ENCODE measurements around the gene SCN11A. TPM values are rescaled to one million over a fixed set of nuclear protein-coding genes. Genes with fewer than 3 reads are reported as not detected.

The SCN11A gene
- total and polyA plus RNA-seq, 2 of the 13 experiments (the other 11 are each of a cell fraction or from before 2014, with no cell fraction given) = 0.02 to 0.11 TPM

DNA sequence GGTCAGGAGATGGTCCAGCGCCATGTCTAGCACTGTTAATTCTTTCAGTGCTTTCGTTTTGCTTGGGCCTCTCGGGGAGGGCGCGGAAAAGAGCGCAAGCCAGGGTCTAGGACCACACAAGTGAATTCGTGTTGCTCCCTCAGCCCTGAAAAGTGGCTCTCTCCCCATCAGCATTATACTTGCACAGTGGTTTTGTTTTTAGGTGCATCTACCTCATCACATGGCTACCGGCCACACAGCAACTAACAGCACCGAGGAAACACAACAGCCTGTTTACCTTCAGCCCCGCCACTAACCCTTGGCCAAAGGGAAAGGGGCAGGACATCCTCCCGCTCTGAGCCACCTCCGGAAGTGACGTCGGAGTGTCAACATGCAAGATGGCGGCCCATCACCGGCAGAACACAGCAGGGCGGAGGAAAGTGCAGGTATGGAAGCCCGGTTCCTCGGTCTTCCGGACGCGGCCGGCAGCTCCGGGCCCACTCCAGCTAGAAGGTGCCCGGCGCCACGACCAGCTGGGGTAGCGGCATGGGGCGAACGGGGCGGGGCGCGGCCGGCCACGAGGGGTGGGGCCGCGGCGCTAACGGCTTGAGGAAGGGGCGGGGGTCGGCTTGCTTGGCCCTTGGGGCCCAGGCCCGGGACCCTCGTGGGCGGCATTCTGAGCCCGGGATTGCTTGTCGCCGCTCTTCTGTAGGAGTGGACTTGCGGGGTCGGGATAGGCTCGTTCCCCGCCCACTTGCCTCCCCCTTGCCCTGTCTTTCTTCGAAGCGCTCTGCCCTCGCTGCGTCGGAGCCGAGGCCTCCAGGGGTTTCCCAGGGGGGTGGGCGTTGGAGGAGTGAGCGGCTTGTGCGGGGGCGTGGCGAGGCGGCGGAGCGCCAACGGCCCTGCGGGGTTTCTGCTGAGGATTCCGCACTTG lies at the start of gene SCN11A, which contains the start of gene WDR48 (continued):
- TF ChIP-seq, protein P1, sequence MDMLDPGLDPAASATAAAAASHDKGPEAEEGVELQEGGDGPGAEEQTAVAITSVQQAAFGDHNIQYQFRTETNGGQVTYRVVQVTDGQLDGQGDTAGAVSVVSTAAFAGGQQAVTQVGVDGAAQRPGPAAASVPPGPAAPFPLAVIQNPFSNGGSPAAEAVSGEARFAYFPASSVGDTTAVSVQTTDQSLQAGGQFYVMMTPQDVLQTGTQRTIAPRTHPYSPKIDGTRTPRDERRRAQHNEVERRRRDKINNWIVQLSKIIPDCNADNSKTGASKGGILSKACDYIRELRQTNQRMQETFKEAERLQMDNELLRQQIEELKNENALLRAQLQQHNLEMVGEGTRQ (IDR thresholded peaks at IDR 0.05; ENCODE audit: low read depth, low read length) = no peak
- TF ChIP-seq, protein P1 (CRISPR knock-in tag; IDR thresholded peaks at IDR 0.05; ENCODE audit: borderline replicate concordance) = no peak
- TF ChIP-seq, protein P2, sequence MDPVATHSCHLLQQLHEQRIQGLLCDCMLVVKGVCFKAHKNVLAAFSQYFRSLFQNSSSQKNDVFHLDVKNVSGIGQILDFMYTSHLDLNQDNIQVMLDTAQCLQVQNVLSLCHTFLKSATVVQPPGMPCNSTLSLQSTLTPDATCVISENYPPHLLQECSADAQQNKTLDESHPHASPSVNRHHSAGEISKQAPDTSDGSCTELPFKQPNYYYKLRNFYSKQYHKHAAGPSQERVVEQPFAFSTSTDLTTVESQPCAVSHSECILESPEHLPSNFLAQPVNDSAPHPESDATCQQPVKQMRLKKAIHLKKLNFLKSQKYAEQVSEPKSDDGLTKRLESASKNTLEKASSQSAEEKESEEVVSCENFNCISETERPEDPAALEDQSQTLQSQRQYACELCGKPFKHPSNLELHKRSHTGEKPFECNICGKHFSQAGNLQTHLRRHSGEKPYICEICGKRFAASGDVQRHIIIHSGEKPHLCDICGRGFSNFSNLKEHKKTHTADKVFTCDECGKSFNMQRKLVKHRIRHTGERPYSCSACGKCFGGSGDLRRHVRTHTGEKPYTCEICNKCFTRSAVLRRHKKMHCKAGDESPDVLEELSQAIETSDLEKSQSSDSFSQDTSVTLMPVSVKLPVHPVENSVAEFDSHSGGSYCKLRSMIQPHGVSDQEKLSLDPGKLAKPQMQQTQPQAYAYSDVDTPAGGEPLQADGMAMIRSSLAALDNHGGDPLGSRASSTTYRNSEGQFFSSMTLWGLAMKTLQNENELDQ (CRISPR knock-in tag; IDR thresholded peaks at IDR 0.05; ENCODE audit: borderline replicate concordance) = no peak
- TF ChIP-seq, protein P3, sequence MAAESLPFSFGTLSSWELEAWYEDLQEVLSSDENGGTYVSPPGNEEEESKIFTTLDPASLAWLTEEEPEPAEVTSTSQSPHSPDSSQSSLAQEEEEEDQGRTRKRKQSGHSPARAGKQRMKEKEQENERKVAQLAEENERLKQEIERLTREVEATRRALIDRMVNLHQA (CRISPR knock-in tag; IDR thresholded peaks at IDR 0.05) = no peak
- no peak for TF ChIP-seq SRF (IDR thresholded peaks at IDR 0.05; ENCODE audit: low read depth, low read length)
- peak; percentile 89; the same call in 1 of the 2 replicates for TF ChIP-seq ZNF713 (CRISPR knock-in tag; IDR thresholded peaks at IDR 0.05)
- TF ChIP-seq ZNF788 (CRISPR knock-in tag; IDR thresholded peaks at IDR 0.05; ENCODE audit: borderline replicate concordance) = peak; percentile 83; the same call in 1 of the 2 replicates
- TF ChIP-seq, protein P4, sequence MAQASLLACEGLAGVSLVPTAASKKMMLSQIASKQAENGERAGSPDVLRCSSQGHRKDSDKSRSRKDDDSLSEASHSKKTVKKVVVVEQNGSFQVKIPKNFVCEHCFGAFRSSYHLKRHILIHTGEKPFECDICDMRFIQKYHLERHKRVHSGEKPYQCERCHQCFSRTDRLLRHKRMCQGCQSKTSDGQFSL (CRISPR knock-in tag; IDR thresholded peaks at IDR 0.05) = peak; percentile 31; the same call in 1 of the 2 replicates
- no peak for TF ChIP-seq ZFP36 (IDR thresholded peaks at IDR 0.05; ENCODE audit: borderline replicate concordance, low read depth, low read length, partially characterized antibody)
- peak; percentile 41; the same call in 1 of the 2 replicates for TF ChIP-seq ZFP41 (CRISPR knock-in tag; IDR thresholded peaks at IDR 0.05; ENCODE audit: borderline replicate concordance)
- TF ChIP-seq, protein P5, sequence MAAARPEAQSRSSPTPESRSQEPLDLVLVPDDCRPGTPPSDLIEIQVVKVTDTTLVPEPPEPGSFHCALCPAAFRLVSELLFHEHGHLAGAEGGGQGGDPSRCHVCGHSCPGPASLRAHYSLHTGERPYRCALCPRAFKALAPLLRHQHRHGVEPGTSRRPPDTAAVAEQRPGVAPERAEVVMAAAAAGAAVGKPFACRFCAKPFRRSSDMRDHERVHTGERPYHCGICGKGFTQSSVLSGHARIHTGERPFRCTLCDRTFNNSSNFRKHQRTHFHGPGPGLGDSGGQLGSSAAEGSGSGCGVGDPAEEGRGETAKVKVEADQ (CRISPR knock-in tag; IDR thresholded peaks at IDR 0.05; ENCODE audit: borderline replicate concordance) = 0 out of 2 replicates have a peak, but pooled peaks have one; percentile 79
- TF ChIP-seq SRSF1 (optimal IDR thresholded peaks at IDR 0.05; ENCODE audit: low read depth, low read length) = peak; percentile 60
- TF ChIP-seq, protein P6, sequence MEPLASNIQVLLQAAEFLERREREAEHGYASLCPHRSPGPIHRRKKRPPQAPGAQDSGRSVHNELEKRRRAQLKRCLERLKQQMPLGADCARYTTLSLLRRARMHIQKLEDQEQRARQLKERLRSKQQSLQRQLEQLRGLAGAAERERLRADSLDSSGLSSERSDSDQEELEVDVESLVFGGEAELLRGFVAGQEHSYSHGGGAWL (CRISPR knock-in tag; IDR thresholded peaks at IDR 0.05) = 0 out of 2 replicates have a peak, but pooled peaks have one; percentile 38
- no peak for TF ChIP-seq PTBP1 (IDR thresholded peaks at IDR 0.05; ENCODE audit: low read depth, low read length, poor library complexity, severe bottlenecking)
- TF ChIP-seq IRX3 (CRISPR knock-in tag; IDR thresholded peaks at IDR 0.05; ENCODE audit: borderline replicate concordance, low read depth) = peak; percentile 60; the same call in 1 of the 2 replicates
- peak; percentile 84; the same call in 1 of the 2 replicates for TF ChIP-seq ZNF878 (CRISPR knock-in tag; IDR thresholded peaks at IDR 0.05)
- no peak for TF ChIP-seq ZNF703 (CRISPR knock-in tag; IDR thresholded peaks at IDR 0.05; ENCODE audit: borderline replicate concordance)
- TF ChIP-seq CENPX (CRISPR knock-in tag; IDR thresholded peaks at IDR 0.05) = no peak
- TF ChIP-seq FIP1L1 (IDR thresholded peaks at IDR 0.05; ENCODE audit: borderline replicate concordance, insufficient read depth, low read depth, low read length) = no peak
- no peak for TF ChIP-seq ZNF335 (CRISPR knock-in tag; IDR thresholded peaks at IDR 0.05)
- 0 out of 2 replicates have a peak, but pooled peaks have one; percentile 56 for TF ChIP-seq ZNF546 (CRISPR knock-in tag; conservative IDR thresholded peaks at IDR 0.05)
